ENCODE data around the gene TOB1. TPM values are rescaled to one million over a fixed set of nuclear protein-coding genes. Genes with fewer than 3 reads are reported as not detected.

Gene TOB1
- total and polyA plus RNA-seq, 9 of the 15 experiments (the other 6 are each of a cell fraction or from before 2014, with no cell fraction given) = 4.8 to 63.7 (median 13.2) TPM

DNA sequence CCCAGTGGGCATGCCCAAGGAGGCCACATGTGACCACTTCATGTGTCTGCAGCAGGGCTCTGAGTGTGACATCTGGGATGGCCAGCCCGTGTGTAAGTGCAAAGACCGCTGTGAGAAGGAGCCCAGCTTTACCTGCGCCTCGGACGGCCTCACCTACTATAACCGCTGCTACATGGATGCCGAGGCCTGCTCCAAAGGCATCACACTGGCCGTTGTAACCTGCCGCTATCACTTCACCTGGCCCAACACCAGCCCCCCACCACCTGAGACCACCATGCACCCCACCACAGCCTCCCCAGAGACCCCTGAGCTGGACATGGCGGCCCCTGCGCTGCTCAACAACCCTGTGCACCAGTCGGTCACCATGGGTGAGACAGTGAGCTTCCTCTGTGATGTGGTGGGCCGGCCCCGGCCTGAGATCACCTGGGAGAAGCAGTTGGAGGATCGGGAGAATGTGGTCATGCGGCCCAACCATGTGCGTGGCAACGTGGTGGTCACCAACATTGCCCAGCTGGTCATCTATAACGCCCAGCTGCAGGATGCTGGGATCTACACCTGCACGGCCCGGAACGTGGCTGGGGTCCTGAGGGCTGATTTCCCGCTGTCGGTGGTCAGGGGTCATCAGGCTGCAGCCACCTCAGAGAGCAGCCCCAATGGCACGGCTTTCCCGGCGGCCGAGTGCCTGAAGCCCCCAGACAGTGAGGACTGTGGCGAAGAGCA is 26.4 kb downstream of the TOB1 start:
- H4K20me1 ChIP-seq (replicated peaks; ENCODE audit: control insufficient read depth, insufficient read depth, low read length) = no peaks in the 10 kb centered on the region; the same call in 1 of the 2 replicates
- H3K79me2 ChIP-seq (ENCODE audit: control insufficient read depth, insufficient read depth, low read length) = no peaks in the 10 kb centered on the region
- peaks cover 0 to 13% of the 10 kb centered on the region in 2 experiments; a peak in 2 of 5 replicates for H3K27me3 ChIP-seq (ENCODE audit: control insufficient read depth in 2 of 2, insufficient read depth in 2 of 2, low read length in 2 of 2)
- H3K4me3 ChIP-seq = no peak overlapping the region
- ChIA-PET POLR2A (interaction anchor here (0.6 to 1.2 kb wide), 3 partner anchors 12 to 398 kb away, joined by 3 to 6 read pairs (median 3); partner anchors contain the start of gene TOB1), CTCF (ENCODE audit: low intra/inter-chr PET ratio) (interaction anchor here (6.1 kb wide), 1 partner anchor 57 kb away, joined by 72 read pairs; no protein-coding TSS in a partner anchor)
- H3K9ac ChIP-seq (ENCODE audit: insufficient read depth in 1 of 2, low read depth in 2 of 2, low read length in 2 of 2) = no peak overlapping the region
- H2AFZ ChIP-seq (ENCODE audit: low read depth, low read length) = no peak overlapping the region
- BruUV-seq (replicated peaks) = no TSS peak
- H3K4me2 ChIP-seq (ENCODE audit: insufficient read depth, low read length) = no peak overlapping the region
- H3K27ac ChIP-seq (ENCODE audit: extremely low read depth, low read depth, low read length) = no peak overlapping the region
- DNase-seq (ENCODE audit: extremely low read depth in 1 of 4, low spot score in 3 of 4) = no peak
- no peaks in the 10 kb centered on the region for H3K9me3 ChIP-seq (replicated peaks; ENCODE audit: control insufficient read depth, insufficient read depth, low read depth, low read length)
- 62% methylated on average over 29 of the region's 29 CpGs for WGBS (ENCODE audit: insufficient coverage, low coverage, missing lambda C conversion rate)
- in situ Hi-C loops (cut with MboI) = loop anchor here (5.0 kb wide), 1 partner anchor 57 kb away; no protein-coding TSS in a partner anchor
- no peaks in the 10 kb centered on the region for H3K36me3 ChIP-seq (ENCODE audit: control insufficient read depth, insufficient read depth, low read length)
- intact Hi-C loops (cut with micrococcal nuclease) = loop anchor here (5.0 kb wide), 1 partner anchor 357 kb away; no protein-coding TSS in a partner anchor
- no peak for FAIRE-seq
- ATAC-seq = no peak
- H3K4me1 ChIP-seq (replicated peaks in 1 of 2; ENCODE audit: control insufficient read depth in 2 of 2, insufficient read depth in 2 of 2, low read length in 2 of 2) = peaks cover 0 to 26% of the 10 kb centered on the region in 2 experiments; a peak in 2 of 5 replicates
- no peaks in the 10 kb centered on the region for H3K9me1 ChIP-seq (ENCODE audit: control insufficient read depth, insufficient read depth, low read length)
- TF ChIP-seq TOE1 (IDR thresholded peaks at IDR 0.05; ENCODE audit: borderline replicate concordance) = no peak
- TF ChIP-seq TOE1 (CRISPR knock-in tag; IDR thresholded peaks at IDR 0.05; ENCODE audit: borderline replicate concordance, low read depth) = no peak
- no peak for TF ChIP-seq HDGF (IDR thresholded peaks at IDR 0.05)
- no peak for TF ChIP-seq ZNF445 (CRISPR knock-in tag; IDR thresholded peaks at IDR 0.05; ENCODE audit: low read depth)
- no peak for TF ChIP-seq HMG20B (CRISPR knock-in tag; IDR thresholded peaks at IDR 0.05)
- TF ChIP-seq HIVEP1 (CRISPR knock-in tag; IDR thresholded peaks at IDR 0.05) = no peak
- TF ChIP-seq NFIC (IDR thresholded peaks at IDR 0.05) = no peak
- TF ChIP-seq SOX6 (IDR thresholded peaks at IDR 0.05) = no peak

Data from K562 (cell line).